ENCODE results near the gene PARVA. TPM values are rescaled to one million over a fixed set of nuclear protein-coding genes. Genes with fewer than 3 reads are reported as not detected.

The PARVA gene
- polyA plus RNA-seq, 2 of the 4 experiments (the other 2 are of a cell fraction): 25.5 to 26.1 TPM

- TF ChIP-seq GATA3 (IDR thresholded peaks at IDR 0.05; ENCODE audit: borderline replicate concordance): no peak
- TF ChIP-seq HEYL (CRISPR knock-in tag; IDR thresholded peaks at IDR 0.05): no peak
Measured at GRCh38 chr11:12329169-12329568, 48.2 kb upstream of the PARVA start (continued).

- H3K27ac ChIP-seq: no peak overlapping the region
- TF ChIP-seq CTCF (IDR thresholded peaks at IDR 0.05): no peak
- ChIA-PET CTCF (interaction anchor here (0.6 to 10.8 kb wide), 25 partner anchors 10 to 854 kb away, joined by 3 to 111 read pairs (median 7); no protein-coding TSS in a partner anchor), POLR2A (interaction anchor here (0.6 to 0.7 kb wide), 3 partner anchors 60 to 516 kb away, joined by 3 read pairs; no protein-coding TSS in a partner anchor)
- no peak overlapping the region for H3K4me3 ChIP-seq
- 80% methylated on average over 2 of the region's 2 CpGs for WGBS (ENCODE audit: missing lambda C conversion rate)
- DNase-seq (ENCODE audit: low read depth in 1 of 2, low spot score in 1 of 2): no peak
- peaks cover 8% of the 10 kb centered on the region; the same call in 1 of the 3 replicates for H3K4me1 ChIP-seq
- no peak for FAIRE-seq
- ATAC-seq: no peak
- H3K9me3 ChIP-seq: no peaks in the 10 kb centered on the region
- no peak overlapping the region for H3K4me2 ChIP-seq
Measured at GRCh38 chr11:12329797-12330196, 47.6 kb upstream of the PARVA start.

DNA sequence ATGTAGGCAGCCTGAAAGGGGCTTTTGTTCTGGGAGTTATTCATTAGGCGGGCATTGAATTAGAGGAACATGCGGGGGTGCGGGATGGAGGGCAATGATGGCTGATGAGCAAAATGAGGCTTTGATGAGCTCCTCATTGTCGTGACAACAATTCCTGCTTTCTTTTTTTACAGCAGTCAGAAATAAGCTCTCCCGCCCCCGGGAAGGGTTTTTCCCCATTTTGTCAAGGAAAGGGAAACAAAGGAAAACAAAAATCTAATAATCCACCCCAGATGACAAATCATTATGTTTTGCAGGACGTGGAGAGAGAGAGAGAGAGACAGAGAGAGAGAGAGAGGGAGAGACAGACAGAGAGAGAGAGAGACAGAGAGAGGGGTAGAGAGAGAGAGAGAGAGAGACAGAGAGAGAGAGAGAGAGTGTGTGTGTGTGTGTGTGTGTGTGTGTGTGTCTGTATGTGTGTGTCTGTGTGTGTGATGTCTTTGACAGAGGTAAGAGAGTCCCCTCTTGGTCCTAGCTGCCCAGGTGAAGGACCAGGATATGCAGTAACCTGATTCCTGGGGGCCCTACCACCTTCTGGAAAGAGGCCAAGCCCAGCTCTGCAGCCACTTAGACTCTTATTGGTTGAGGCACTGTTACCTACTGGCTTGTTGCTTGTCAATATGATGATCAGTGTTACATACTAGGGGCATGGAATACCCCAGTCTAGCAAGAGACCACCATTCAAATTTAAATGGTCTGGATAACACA lies 46.7 kb upstream of the PARVA start:
- Histone ChIP-seq H3K9me3 (no peaks in the 10 kb centered on the region), H3K4me2 (no peak overlapping the region; the same call in 2 of the 3 replicates), H3K4me3 (no peak overlapping the region), H3K4me1 (peaks cover 8% of the 10 kb centered on the region; the same call in 1 of the 3 replicates), H3K27ac (no peak overlapping the region)
- ATAC-seq (peak in 1 of 2 experiments; percentile 33; a peak in 3 of 6 replicates), FAIRE-seq (no peak), DNase-seq (ENCODE audit: low read depth in 1 of 2, low spot score in 1 of 2) (no peak)
- WGBS (ENCODE audit: missing lambda C conversion rate): 64% methylated on average over 7 of the region's 7 CpGs
- TF ChIP-seq ZNF302 (CRISPR knock-in tag; IDR thresholded peaks at IDR 0.05) (no peak), MAX (IDR thresholded peaks at IDR 0.05) (no peak)
- POLR2A ChIA-PET: interaction anchor here (0.7 to 1.2 kb wide), 4 partner anchors 42 to 632 kb away, joined by 3 to 4 read pairs (median 3); partner anchors contain the start of gene PARVA
- CTCF ChIA-PET: interaction anchor here (0.6 to 10.8 kb wide), 102 partner anchors 9 to 883 kb away, joined by 3 to 111 read pairs (median 4); partner anchors contain the start of gene PARVA

- H3K4me2 ChIP-seq: peak overlapping the region; percentile 7; the same call in 1 of the 3 replicates
- TF ChIP-seq CTCF (IDR thresholded peaks at IDR 0.05) (peak; percentile 94), KDM5A (IDR thresholded peaks at IDR 0.05) (no peak), RAD21 (conservative IDR thresholded peaks at IDR 0.05 in 1 of 2, IDR thresholded peaks at IDR 0.05 in 1 of 2) (peak; percentile 97 to 98), SMC3 (IDR thresholded peaks at IDR 0.05) (peak; percentile 94)
- DNase-seq (ENCODE audit: low read depth in 1 of 2, low spot score in 1 of 2): peak; percentile 47 to 83
- H3K4me1 ChIP-seq: peaks cover 8% of the 10 kb centered on the region; the same call in 1 of the 3 replicates
- 10% methylated on average over 7 of the region's 7 CpGs for WGBS (ENCODE audit: missing lambda C conversion rate)
- H3K9me3 ChIP-seq: no peaks in the 10 kb centered on the region
- no peak overlapping the region for H3K27ac ChIP-seq
- ChIA-PET CTCF (interaction anchor here (0.6 to 10.8 kb wide), 106 partner anchors 8 to 1112 kb away, joined by 3 to 111 read pairs (median 4); partner anchors contain the start of gene PARVA), POLR2A (interaction anchor here (1.2 kb wide), 3 partner anchors 43 to 632 kb away, joined by 3 to 4 read pairs (median 3); partner anchors contain the start of gene PARVA)
- peak; percentile 59 for FAIRE-seq
- peak; percentile 95 to 97 for ATAC-seq
- H3K4me3 ChIP-seq: no peak overlapping the region
Measured at GRCh38 chr11:12331239-12331874, 46.0 kb upstream of the PARVA start.

- CTCF ChIA-PET: interaction anchor here (0.6 to 4.6 kb wide), 4 partner anchors 13 to 620 kb away, joined by 3 to 22 read pairs (median 3); no protein-coding TSS in a partner anchor
- ATAC-seq: no peak
- TF ChIP-seq MAFK (IDR thresholded peaks at IDR 0.05; ENCODE audit: partially characterized antibody) (no peak), CBX2 (IDR thresholded peaks at IDR 0.05; ENCODE audit: borderline replicate concordance, low read depth) (no peak), TP53 (CRISPR knock-in tag; IDR thresholded peaks at IDR 0.05) (no peak), HEYL (CRISPR knock-in tag; IDR thresholded peaks at IDR 0.05) (no peak), HOXB5 (CRISPR knock-in tag; IDR thresholded peaks at IDR 0.05) (no peak), RCOR1 (IDR thresholded peaks at IDR 0.05; ENCODE audit: low read depth, low read length) (no peak), FOSL2 (IDR thresholded peaks at IDR 0.05) (no peak), FOSL2 (CRISPR knock-in tag; IDR thresholded peaks at IDR 0.05) (no peak), CHD4 (IDR thresholded peaks at IDR 0.05; ENCODE audit: borderline replicate concordance) (no peak), CTCF (IDR thresholded peaks at IDR 0.05) (no peak), ESRRA (IDR thresholded peaks at IDR 0.05; ENCODE audit: borderline replicate concordance, low read length) (no peak), ZC3H11A (IDR thresholded peaks at IDR 0.05) (no peak)
Measured at GRCh38 chr11:12343526-12343925, 33.8 kb upstream of the PARVA start.

More at GRCh38 chr11:12343526-12343925, 33.8 kb upstream of the PARVA start:
- 52% methylated on average over 6 of the region's 6 CpGs for WGBS (ENCODE audit: missing lambda C conversion rate)
- POLR2A ChIA-PET: no interaction called here
- FAIRE-seq (no peak), DNase-seq (ENCODE audit: low read depth in 1 of 2, low spot score in 1 of 2) (no peak)
- H3K4me3 ChIP-seq: no peak overlapping the region
- no peaks in the 10 kb centered on the region for H3K9me3 ChIP-seq
- H3K4me2 ChIP-seq: no peak overlapping the region
- no peaks in the 10 kb centered on the region for H3K4me1 ChIP-seq
- no peak overlapping the region for H3K27ac ChIP-seq

Measured in A549 (cell line).